Spleen (tissue), 3 donors: Measurements from ENCODE around the gene MFF.

Source experiments
- POLR2A ChIP-seq, 3 donors: fragments of 450-650 bp; IDR thresholded peaks; one replicate each; pipeline ENCODE4 v1.5.1; 2017; ENCODE audit warnings: antibody characterized with exemption in 3 of 3, mild to moderate bottlenecking in 1 of 3
- POLR2AphosphoS5 ChIP-seq, 3 donors: sonication (generic); formaldehyde crosslinking; IDR thresholded peaks; one replicate each; pipeline ENCODE4 v1.5.1; 2017; ENCODE audit warnings: antibody characterized with exemption in 3 of 3

DNA sequence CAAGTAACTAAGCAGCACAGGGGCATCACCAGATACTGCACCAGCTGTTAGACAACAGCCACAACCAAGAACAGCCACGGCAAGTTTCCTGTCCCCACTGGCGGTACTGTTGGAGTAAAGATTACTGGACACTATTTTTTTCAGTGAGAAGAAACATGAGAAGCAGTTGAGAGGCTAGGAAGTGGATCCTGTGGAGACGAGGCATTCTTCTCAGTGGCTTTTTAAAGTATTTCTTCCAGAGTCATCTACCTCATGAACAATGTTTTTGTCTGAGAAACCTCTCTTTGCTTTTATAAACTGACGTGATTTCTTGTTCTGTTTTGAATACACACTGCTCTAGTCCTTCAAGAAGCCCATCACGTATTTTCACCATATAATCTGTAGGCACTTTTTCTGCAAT, 35.3 kb downstream of the MFF start:
- TF ChIP-seq POLR2AphosphoS5 (IDR thresholded peaks at IDR 0.05) = no peak
- no peak for TF ChIP-seq POLR2A (IDR thresholded peaks at IDR 0.05)
